Liver (tissue), 9 donors: Measurements from ENCODE around the gene OR8D1. TPM values are rescaled to one million over a fixed set of nuclear protein-coding genes. Genes with fewer than 3 reads are reported as not detected.

Source experiments
- DNase-seq: peaks from one replicate; pipeline ENCODE4 v3.0.0-alpha.2; 2017; ENCODE audit warnings: low spot score
- H3K27ac ChIP-seq, 2 donors: one replicate each; pipeline ENCODE4 v1.7.0; 2013; ENCODE audit warnings: inconsistent platforms in 2 of 2, low read length in 2 of 2, control low read depth in 1 of 2, low read depth in 1 of 2, mild to moderate bottlenecking in 1 of 2
- H3K27me3 ChIP-seq, 4 donors: one replicate each; pipeline versions ENCODE4 v1.6.1 to v1.7.0; 2013; ENCODE audit warnings: low read length in 3 of 4, inconsistent platforms in 1 of 4, mild to moderate bottlenecking in 1 of 4, moderate library complexity in 1 of 4; ENCODE audit not compliant: control insufficient read depth in 4 of 4, insufficient read depth in 4 of 4
- H3K36me3 ChIP-seq, 4 donors: one replicate each; pipeline versions ENCODE4 v1.6.1 to v1.7.0; 2013; ENCODE audit warnings: low read length in 3 of 4, mild to moderate bottlenecking in 3 of 4, low read depth in 1 of 4, moderate library complexity in 1 of 4; ENCODE audit not compliant: control insufficient read depth in 4 of 4, insufficient read depth in 3 of 4
- H3K4me1 ChIP-seq, 4 donors: one replicate each; pipeline versions ENCODE4 v1.6.1 to v1.7.0; 2013; ENCODE audit warnings: low read length in 3 of 4, mild to moderate bottlenecking in 3 of 4, moderate library complexity in 1 of 4; ENCODE audit not compliant: control insufficient read depth in 4 of 4, insufficient read depth in 4 of 4
- H3K4me3 ChIP-seq, 3 donors: one replicate each; pipeline versions ENCODE4 v1.6.1 to v1.7.0; 2013; ENCODE audit warnings: low read length in 3 of 3, control low read depth in 1 of 3, low read depth in 1 of 3, mild to moderate bottlenecking in 1 of 3
- H3K9ac ChIP-seq, 2 donors: one replicate each; pipeline ENCODE4 v1.7.0; 2013; ENCODE audit warnings: low read length in 2 of 2, mild to moderate bottlenecking in 2 of 2, moderate library complexity in 2 of 2, control low read depth in 1 of 2, low read depth in 1 of 2
- H3K9me3 ChIP-seq, 4 donors: one replicate each; pipeline versions ENCODE4 v1.6.1 to v1.7.0; 2013; ENCODE audit warnings: low read length in 3 of 4; ENCODE audit not compliant: control insufficient read depth in 4 of 4
- ATF3 ChIP-seq: IDR thresholded peaks from 2 replicates; pipeline ENCODE4 v1.6.1; 2016; ENCODE audit warnings: antibody characterized with exemption
- CTCF ChIP-seq: fragments of 150-350 bp; IDR thresholded peaks from 2 replicates; pipeline ENCODE4 v1.5.1; 2017; ENCODE audit warnings: improper control_type of control experiment, low read depth, low read length; ENCODE audit not compliant: missing input control
- EGR1 ChIP-seq, 2 donors: IDR thresholded peaks; 2 replicates each; pipeline ENCODE4 v1.6.1; 2016 to 2018; ENCODE audit warnings: antibody characterized with exemption in 2 of 2, low read depth in 2 of 2
- FOXA1 ChIP-seq: IDR thresholded peaks from 2 replicates; pipeline ENCODE4 v1.6.1; 2016; ENCODE audit warnings: antibody characterized with exemption
- FOXA2 ChIP-seq: IDR thresholded peaks from 2 replicates; pipeline ENCODE4 v1.6.1; 2016; ENCODE audit warnings: antibody characterized with exemption
- GABPA ChIP-seq, 2 donors: IDR thresholded peaks in 1 of 2; conservative IDR thresholded peaks in 1 of 2; 2 replicates each; pipeline ENCODE4 v1.6.1; 2016; ENCODE audit warnings: antibody characterized with exemption in 2 of 2, mild to moderate bottlenecking in 1 of 2, moderate library complexity in 1 of 2
- HNF4G ChIP-seq: IDR thresholded peaks from 2 replicates; pipeline ENCODE4 v1.6.1; 2016; ENCODE audit warnings: antibody characterized with exemption
- JUND ChIP-seq, 2 donors: IDR thresholded peaks; 2 replicates each; pipeline ENCODE4 v1.6.1; 2016; ENCODE audit warnings: antibody characterized with exemption in 2 of 2
- MAX ChIP-seq: IDR thresholded peaks from 2 replicates; pipeline ENCODE4 v1.6.1; 2016; ENCODE audit warnings: antibody characterized with exemption
- NR2F2 ChIP-seq: IDR thresholded peaks from 2 replicates; pipeline ENCODE4 v1.6.1; 2016; ENCODE audit warnings: antibody characterized with exemption
- RAD21 ChIP-seq, 2 donors: IDR thresholded peaks; 2 replicates each; pipeline ENCODE4 v1.6.1; 2016; ENCODE audit warnings: antibody characterized with exemption in 2 of 2, mild to moderate bottlenecking in 2 of 2
- REST ChIP-seq: IDR thresholded peaks from 2 replicates; pipeline ENCODE4 v1.6.1; 2016; ENCODE audit warnings: antibody characterized with exemption, mild to moderate bottlenecking
- RXRA ChIP-seq, 2 donors: IDR thresholded peaks; 2 replicates each; pipeline ENCODE4 v1.6.1; 2017 to 2018; ENCODE audit warnings: antibody characterized with exemption in 2 of 2, mild to moderate bottlenecking in 1 of 2
- SP1 ChIP-seq: IDR thresholded peaks from 2 replicates; pipeline ENCODE4 v1.6.1; 2018; ENCODE audit warnings: antibody characterized with exemption, mild to moderate bottlenecking
- TAF1 ChIP-seq: conservative IDR thresholded peaks from 2 replicates; pipeline ENCODE4 v1.6.1; 2016; ENCODE audit warnings: antibody characterized with exemption, mild to moderate bottlenecking
- ZBTB33 ChIP-seq: IDR thresholded peaks from 2 replicates; pipeline ENCODE4 v1.6.1; 2016; ENCODE audit warnings: antibody characterized with exemption
- WGBS: extraction: QIAGEN DNeasy Blood & Tissue Kit; methylation state at CpG from one replicate; pipeline ENCODE4 v1.1.7; 2013; 5-methylcytosine and 5-hydroxymethylcytosine counted together
- polyA plus RNA-seq, 2 donors: library from polyadenylated mRNA; stranded (reverse) in 1 of 2; unstranded in 1 of 2; fragments of 200-250 nt in 1 of 2; fragments of >200 nt in 1 of 2; fragmentation: Nextera tagmentation in 1 of 2; extraction: Ambion mirVana in 1 of 2; gene quantifications; one replicate each; pipeline versions ENCODE4 v1.2.1 to v1.2.3, GENCODE V29; 2013 to 2015
- total RNA-seq, 2 donors: library from RNA; depleted of rRNA; stranded (reverse); fragments of >200 nt; gene quantifications; one replicate each; pipeline ENCODE4 v1.2.3, GENCODE V29; 2014
- donor health status: healthy.
- donor health status: healthy.
- donor health status: healthy.
- donor health status: healthy.
- donor health status: healthy.

Gene OR8D1
- total and polyA plus RNA-seq, 4 donors: not detected

GRCh38 chr11:124294687-124295086 is 19.1 kb downstream of the OR8D1 start:
- Histone ChIP-seq H3K36me3 (no peaks in the 10 kb centered on the region), H3K27ac (no peak overlapping the region), H3K9me3 (no peaks in the 10 kb centered on the region), H3K9ac (no peak overlapping the region), H3K4me3 (no peak overlapping the region), H3K4me1 (no peaks in the 10 kb centered on the region), H3K27me3 (peaks cover 0 to 2% (median 0%) of the 10 kb centered on the region in 4 donors)
- WGBS: 49% methylated on average over 1 of the region's 1 CpG
- DNase-seq: no peak
- no peak for TF ChIP-seq ZBTB33
- TF ChIP-seq RXRA (IDR thresholded peaks at IDR 0.05): no peak
- TF ChIP-seq SP1: no peak
- TF ChIP-seq FOXA2: no peak
- TF ChIP-seq HNF4G: no peak
- TF ChIP-seq EGR1 (IDR thresholded peaks at IDR 0.05; ENCODE audit: low read depth in 2 of 2): no peak
- TF ChIP-seq REST: no peak
- no peak for TF ChIP-seq JUND (IDR thresholded peaks at IDR 0.05)
- no peak for TF ChIP-seq GABPA (IDR thresholded peaks at IDR 0.05 in 1 of 2, conservative IDR thresholded peaks at IDR 0.05 in 1 of 2)
- no peak for TF ChIP-seq TAF1
- TF ChIP-seq MAX: no peak

GRCh38 chr11:124285610-124286344 is 28.0 kb downstream of the OR8D1 start:
- no peaks in the 10 kb centered on the region for H3K27me3 ChIP-seq
- H3K4me1 ChIP-seq: no peaks in the 10 kb centered on the region
- TF ChIP-seq NR2F2 (no peak), FOXA1 (no peak), CTCF (no peak), JUND (IDR thresholded peaks at IDR 0.05) (no peak), EGR1 (IDR thresholded peaks at IDR 0.05; ENCODE audit: low read depth in 2 of 2) (no peak), ATF3 (no peak), ZBTB33 (no peak), GABPA (IDR thresholded peaks at IDR 0.05 in 1 of 2, conservative IDR thresholded peaks at IDR 0.05 in 1 of 2) (no peak), RAD21 (IDR thresholded peaks at IDR 0.05) (no peak), REST (no peak)
- no peak overlapping the region for H3K9ac ChIP-seq
- peaks cover 0 to 1% (median 0%) of the 10 kb centered on the region in 4 donors for H3K9me3 ChIP-seq
- H3K36me3 ChIP-seq: no peaks in the 10 kb centered on the region
- no peak for DNase-seq
- 62% methylated on average over 3 of the region's 3 CpGs for WGBS
- no peak overlapping the region for H3K4me3 ChIP-seq
- no peak overlapping the region for H3K27ac ChIP-seq
